ENCODE data around the gene MITF.

DNA sequence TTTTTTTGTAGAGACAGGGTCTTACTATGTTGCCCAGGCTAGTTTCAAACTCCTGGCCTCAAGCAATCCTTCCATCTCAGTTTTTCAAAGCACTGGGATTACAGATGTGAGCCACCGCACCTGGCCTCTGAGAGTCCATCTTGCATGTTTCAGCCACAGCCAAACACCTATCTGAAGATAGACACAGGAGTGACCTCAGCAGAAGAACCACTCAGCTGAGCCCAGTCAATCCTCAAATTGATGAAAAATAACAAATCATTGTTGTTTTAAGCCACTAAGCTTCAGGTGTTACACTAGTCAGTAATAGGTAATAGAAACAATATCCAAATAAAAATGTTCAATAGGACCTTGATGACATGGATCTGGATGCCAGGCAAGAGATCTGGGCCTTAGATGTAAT lies 38.3 kb upstream of the MITF start:
- TF ChIP-seq, protein P1, sequence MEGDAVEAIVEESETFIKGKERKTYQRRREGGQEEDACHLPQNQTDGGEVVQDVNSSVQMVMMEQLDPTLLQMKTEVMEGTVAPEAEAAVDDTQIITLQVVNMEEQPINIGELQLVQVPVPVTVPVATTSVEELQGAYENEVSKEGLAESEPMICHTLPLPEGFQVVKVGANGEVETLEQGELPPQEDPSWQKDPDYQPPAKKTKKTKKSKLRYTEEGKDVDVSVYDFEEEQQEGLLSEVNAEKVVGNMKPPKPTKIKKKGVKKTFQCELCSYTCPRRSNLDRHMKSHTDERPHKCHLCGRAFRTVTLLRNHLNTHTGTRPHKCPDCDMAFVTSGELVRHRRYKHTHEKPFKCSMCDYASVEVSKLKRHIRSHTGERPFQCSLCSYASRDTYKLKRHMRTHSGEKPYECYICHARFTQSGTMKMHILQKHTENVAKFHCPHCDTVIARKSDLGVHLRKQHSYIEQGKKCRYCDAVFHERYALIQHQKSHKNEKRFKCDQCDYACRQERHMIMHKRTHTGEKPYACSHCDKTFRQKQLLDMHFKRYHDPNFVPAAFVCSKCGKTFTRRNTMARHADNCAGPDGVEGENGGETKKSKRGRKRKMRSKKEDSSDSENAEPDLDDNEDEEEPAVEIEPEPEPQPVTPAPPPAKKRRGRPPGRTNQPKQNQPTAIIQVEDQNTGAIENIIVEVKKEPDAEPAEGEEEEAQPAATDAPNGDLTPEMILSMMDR (IDR thresholded peaks at IDR 0.05) = no peak
- TF ChIP-seq POLR2A (IDR thresholded peaks at IDR 0.05) = no peak
